Fibroblast of villous mesenchyme (primary cell): ENCODE results near the gene LMF1. TPM values are rescaled to one million over a fixed set of nuclear protein-coding genes. Genes with fewer than 3 reads are reported as not detected.
A peak's percentile ranks its signal among the peaks of the same experiment; 100 is the strongest.

ENCODE experiments used
- DNase-seq: peaks from one replicate; pipeline ENCODE4 v3.0.0-alpha.2; 2010; ENCODE audit warnings: low read depth
- H3K4me3 ChIP-seq: 2 replicates; pipeline ENCODE4 v1.5.1; 2011; ENCODE audit warnings: low read depth, mild to moderate bottlenecking, low read length
- total RNA-seq: library from RNA; depleted of rRNA; stranded (reverse); fragments of >200 nt; gene quantifications from 2 replicates; pipeline ENCODE4 v1.2.3, GENCODE V29; 2012
- TF ChIP-seq, protein P1 (sequence below): IDR thresholded peaks from 2 replicates; pipeline ENCODE4 v1.5.1; 2012; ENCODE audit warnings: low read depth, mild to moderate bottlenecking, low read length; ENCODE audit not compliant: insufficient read depth

Gene LMF1
- total RNA-seq, 1 donor: 13.0 TPM

DNA sequence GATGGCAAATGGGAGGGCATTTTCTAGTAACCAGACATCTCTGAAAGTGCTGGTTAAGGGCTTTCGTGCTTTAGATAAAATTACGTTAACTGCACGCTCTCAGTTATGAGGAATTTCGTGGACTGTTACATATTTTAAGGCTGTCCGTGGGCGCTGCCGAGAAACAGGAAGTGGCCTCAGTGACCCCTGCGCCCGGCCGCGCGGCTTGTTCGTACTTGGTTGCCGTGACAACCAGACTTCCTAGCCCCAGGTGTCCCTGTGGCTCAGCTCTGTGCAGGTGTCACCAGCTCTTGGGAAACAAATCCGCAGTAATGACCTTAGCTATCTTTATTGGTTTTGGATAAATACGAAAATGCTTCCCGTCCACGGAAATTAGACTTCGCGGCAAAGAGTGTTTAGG is 52.7 kb downstream of the LMF1 start:
- TF ChIP-seq, protein P1, sequence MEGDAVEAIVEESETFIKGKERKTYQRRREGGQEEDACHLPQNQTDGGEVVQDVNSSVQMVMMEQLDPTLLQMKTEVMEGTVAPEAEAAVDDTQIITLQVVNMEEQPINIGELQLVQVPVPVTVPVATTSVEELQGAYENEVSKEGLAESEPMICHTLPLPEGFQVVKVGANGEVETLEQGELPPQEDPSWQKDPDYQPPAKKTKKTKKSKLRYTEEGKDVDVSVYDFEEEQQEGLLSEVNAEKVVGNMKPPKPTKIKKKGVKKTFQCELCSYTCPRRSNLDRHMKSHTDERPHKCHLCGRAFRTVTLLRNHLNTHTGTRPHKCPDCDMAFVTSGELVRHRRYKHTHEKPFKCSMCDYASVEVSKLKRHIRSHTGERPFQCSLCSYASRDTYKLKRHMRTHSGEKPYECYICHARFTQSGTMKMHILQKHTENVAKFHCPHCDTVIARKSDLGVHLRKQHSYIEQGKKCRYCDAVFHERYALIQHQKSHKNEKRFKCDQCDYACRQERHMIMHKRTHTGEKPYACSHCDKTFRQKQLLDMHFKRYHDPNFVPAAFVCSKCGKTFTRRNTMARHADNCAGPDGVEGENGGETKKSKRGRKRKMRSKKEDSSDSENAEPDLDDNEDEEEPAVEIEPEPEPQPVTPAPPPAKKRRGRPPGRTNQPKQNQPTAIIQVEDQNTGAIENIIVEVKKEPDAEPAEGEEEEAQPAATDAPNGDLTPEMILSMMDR: no peak
- no peak overlapping the region for H3K4me3 ChIP-seq
- peak; percentile 17 for DNase-seq

DNA sequence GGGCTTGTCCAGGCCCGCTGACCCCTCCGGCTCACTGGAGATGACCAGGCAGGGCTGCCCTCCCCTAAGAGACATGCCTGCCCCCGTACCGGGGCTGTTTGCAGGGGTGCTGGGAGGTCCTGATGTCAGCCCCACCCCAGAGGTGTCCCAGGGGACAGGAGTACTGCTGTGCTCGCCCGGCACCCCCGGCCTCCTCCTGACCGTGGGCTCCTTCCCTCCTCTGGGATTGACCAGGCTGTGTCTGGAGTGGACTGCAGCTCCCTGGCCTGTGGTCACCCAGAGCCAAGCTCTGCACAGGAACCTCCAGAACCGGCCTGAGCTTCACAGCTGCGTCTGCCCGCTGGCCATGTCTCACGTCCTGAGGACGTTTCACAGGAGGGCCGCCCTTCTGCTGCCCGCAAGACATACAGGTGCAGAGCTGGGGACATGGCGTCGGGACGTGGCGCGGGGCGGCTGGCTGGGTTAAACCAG is 53.2 kb downstream of the LMF1 start:
- no peak overlapping the region for H3K4me3 ChIP-seq
- DNase-seq: no peak
- TF ChIP-seq, protein P1: no peak

DNA sequence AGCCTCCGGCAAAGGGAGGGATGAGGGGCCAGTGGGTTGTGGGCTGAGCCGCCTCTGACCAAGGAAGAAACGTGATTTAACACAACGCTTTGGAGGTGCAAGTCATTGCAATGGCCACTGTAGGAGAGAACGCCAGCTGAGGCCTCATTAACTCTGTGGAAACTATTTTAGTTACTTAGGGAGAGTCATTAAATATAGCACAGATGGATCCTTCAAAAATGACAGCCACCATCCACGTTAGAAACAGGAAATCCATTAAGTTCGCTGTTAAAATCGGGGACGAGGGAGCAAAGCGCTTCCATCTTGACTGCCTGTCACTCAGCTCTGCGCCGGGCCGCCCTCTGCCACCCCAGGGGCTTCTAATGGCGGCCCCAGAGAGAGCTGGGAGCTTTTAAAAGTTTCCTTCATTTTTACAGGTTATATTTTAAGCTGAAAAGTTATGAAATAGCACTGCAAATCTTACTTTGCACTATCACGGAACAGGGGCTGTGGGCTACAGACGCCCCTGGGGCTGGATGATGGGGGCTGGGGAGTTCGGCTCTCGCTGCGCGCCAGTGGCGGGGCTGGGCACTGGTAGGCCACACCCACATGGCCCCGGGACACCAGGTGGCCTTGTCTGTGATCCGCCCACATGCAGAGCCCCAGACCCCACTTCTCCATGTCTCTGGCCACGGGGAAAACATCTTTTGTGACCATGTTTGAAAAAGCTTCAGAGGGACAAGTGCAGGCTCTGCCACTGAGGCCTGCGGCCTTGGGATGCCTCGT is 54.6 kb downstream of the LMF1 start:
- TF ChIP-seq, protein P1: no peak
- no peak overlapping the region for H3K4me3 ChIP-seq
- no peak for DNase-seq

DNA sequence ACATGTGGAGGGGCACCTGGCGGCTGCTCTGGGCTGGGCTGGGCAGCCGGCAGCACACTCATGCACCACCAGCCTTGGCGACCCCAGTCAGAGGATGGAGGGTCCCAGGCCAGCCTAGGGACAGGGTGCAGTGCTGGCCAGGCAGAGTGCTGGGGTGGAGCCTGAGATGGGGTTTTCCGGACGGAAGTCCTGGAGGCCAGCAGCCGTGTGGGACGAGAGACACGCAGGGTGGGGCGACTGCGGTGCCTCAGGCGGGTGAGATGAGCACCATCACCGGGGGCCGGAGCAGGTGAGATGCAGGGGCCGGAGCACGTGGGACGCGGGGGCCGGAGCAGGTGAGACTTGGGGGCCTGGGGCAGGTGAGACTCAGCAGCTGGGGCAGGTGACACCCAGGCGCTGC is 55.2 kb downstream of the LMF1 start:
- H3K4me3 ChIP-seq: no peak overlapping the region
- TF ChIP-seq, protein P1: no peak
- DNase-seq: no peak

DNA sequence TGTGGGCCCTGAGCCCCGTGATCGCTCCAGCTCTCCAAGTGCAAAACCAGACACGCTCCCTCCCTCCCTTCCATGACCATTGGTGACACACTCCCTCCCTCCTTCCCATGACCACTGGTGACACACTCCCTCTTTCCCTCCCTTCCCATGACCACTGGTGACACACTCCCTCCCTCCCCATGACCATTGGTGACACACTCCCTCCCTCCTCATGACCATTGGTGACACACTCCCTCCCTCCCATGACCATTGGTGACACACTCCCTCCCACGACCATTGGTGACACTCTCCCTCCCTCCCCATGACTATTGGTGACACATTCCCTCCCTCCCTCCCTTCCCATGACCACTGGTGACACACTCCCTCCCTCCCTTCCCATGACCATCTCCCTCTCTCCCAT is 56.3 kb downstream of the LMF1 start:
- TF ChIP-seq, protein P1: no peak
- DNase-seq: no peak
- no peak overlapping the region for H3K4me3 ChIP-seq

DNA sequence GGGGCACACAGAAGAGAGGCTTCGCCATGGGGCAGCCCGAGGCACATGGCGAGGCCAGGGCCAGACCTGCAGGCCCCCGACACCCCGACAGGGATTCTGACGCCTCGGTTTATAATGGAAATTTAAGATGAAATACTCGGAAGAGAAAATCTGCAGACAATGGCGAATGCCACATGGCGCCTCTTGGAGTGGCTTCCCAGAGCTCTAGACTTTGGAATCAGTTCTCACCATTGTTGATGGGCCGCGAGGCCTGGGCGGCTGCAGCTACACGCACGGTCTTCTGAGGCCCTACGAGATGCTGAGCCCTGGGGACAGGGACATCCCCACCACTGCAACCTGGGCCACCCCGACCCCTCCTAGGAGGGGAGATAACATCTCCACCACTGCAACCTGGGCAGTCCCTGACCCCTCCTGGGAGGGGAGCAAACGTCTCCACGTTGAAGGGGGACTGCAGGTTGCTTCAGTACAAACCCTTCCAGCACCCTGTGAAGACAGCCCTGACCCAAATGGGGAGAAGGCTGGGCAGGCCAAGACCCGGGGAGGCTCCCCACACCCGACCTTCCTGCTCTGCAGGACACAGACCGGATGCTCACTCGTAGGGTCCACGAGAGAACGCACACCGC is 56.9 kb downstream of the LMF1 start:
- no peak for DNase-seq
- TF ChIP-seq, protein P1: no peak
- no peak overlapping the region for H3K4me3 ChIP-seq
